ENCODE data around the gene UNC5C.

The UNC5C gene

DNA sequence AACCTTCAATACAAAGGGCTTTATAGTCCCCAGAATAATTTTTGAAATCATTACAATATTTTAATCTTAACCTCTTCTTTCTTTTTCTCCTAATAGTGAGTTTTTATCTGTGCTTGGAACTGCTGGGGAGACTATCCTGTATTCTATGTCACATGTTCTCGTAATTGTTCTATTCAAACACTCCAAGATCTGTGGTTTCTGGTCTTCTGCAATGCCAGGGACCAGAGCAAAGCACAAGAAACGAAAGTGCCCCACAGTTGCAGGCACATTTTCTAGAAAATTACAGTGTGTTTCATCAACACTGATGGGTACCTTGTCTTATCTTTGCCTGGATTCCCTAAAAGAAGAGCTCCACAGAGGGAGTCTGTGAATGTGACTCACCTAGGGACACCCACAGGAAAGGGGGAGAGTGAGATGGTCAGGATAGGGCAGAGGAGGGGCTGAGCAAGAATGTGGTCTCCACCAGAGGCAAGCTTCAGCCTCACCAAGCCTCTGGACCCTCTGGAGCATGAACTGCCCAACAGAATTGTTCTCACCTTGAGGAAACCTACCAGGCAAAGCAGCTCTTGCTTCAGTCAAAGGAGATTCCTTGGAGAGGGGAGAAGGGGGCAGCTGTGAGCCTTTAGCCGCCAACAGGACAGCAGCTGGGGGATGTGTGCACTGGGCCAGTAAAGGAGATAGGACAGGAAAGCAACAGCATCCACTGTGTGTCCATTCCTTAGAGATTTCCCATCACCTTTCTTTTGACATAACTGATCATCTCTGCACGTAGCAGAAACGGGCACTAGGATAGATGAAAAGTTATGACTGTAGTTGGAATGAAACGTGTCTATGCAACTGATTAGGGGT lies 25.9 kb downstream of the UNC5C start:
- no peak for DNase-seq

DNA sequence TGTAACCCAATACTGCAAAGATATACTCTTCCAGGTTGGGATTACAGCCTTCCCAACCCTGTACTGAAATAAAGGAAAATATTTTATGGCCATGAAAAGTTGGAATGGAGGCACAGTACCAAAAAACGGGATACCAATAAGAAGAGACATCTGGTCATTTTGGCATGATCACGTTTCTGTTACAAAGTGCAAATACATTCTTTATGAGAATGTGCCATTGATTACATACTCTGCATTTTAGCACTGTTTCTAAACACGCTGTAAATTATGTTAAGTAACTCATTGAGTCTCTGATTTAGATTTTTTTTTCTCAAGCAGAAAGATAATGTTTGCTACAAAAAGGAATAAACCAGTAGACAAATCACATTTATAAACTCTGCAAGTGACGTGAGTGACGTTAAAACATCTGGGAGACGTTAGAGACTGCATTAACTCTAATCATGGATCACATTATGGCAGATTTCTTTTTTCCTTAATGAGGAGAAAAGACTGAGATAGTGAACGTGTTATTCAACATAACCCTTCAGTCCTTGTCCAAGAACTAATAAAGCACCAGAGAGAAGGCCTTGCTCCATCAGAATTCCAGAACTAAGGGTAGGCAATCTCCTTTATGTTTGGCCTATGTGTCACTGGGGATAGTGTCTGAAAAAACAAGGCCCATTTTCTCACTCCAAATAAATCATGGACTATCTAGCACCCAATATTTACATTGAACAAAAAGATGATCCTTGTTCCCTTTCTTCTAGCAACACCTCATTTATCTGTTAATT lies 31.0 kb downstream of the UNC5C start:
- no peak for DNase-seq

DNA sequence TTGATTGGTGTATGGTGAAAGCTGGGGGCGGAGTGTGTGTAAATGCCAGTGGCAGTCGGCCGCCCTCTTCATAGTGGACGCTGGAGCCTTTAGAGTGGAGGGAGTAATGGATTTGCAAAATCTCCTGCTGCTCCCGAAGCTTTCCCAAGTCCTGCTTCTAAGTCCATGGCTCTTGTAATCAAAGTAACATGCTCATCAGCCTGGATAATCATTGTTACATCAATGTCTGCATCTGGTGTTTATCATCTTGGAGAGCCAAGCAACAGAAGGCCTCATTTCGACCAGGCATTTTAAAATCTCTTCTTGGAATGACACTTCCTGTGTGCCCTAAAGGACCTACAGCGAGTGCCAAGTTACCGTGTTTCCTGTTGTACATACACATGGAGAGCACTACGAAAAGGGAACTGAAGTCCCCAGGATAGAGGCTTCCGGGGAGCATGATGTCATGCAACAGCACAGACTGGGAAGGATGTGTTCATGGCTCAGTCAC lies 32.2 kb downstream of the UNC5C start:
- no peak for DNase-seq

DNA sequence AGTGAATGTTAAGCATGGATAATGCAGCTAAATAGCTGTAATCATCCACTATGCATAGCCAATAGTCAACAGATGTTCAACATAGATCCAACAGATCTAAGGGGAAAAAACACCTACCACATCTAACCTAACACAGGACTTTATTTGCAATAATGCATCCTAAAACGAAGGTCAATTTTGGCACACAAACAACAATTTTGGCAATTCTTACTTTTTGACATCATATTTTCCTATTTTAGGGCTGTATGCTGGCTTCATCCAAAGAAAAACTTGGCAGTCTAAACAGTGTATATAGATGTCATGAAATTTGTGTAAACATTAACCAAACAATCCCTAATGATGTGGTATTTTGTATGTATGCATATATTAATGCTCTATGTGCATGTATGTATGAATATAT lies 33.2 kb downstream of the UNC5C start:
- no peak for DNase-seq

DNA sequence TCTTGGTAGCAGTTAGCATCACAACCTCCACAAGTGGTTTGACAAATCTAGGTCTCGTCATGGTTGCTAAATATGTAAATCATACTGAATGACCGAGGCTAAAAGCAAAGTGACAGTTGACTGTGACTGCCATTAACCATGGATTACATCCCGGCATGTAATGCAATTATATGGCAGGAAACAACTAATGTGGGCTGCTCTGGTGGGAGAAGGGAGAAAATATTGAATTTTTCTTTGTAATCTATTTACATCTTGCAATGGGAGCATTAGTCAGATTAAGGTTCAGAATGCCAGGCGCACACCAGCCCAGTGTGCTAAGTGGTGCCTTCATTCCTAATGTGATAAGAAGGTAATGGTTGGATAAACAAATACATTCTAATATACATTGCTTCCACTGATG lies 35.8 kb downstream of the UNC5C start:
- no peak for DNase-seq

DNA sequence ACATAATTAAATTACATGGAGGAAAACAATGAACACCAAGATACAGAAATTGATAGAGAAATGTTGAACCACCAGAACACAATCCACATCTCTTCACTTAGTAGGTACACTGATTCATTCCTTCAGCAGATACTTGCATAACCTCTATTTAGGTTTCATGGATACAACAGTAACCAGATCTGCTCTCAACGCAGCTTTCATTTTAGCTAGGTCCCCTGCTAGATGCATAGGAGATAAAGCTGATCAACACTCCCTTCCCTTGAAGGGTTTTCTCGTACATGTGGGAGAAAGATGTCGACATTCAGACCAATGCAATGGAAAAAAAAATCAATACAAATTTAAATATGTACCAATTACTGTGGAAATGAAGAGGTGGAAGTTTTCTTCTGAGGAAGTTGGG lies 37.3 kb downstream of the UNC5C start:
- DNase-seq: no peak

DNA sequence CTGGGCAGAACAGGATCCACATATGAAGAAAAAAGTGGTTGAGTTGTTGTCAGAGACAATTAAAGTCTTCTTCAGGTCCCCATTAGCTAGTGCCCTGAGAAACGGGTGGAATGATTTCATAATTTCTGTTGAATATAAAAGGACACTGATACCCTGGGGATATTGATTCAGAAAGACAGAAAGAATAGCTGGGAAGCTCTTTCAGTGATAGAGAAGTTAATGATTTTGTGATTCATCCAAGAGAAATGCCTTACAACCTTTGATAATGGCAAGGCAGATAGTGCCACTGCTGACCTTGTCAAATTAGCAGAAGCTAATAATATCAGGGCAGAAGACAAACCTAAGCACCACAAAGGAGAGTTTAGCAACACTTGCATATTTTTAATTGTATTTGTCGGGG lies 37.9 kb downstream of the UNC5C start:
- DNase-seq: no peak

DNA sequence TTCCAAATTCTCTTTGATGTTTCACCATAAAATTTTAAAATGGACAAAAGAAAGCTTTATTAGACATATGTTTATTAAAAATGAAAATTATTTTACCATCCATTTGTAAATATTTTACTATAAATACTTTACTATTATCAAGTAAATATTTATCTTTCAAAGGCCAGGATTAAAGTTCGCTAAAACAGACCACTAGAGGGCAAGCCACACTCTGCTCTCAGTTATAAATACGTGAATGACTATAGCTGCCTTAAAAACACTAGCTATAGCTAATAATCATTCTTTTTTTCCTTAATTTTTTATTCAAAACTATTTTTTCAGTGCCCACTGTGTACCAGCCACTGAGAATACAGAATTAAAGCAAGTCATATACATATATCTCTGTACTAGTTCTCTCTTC lies 38.6 kb downstream of the UNC5C start:
- DNase-seq: no peak

DNA sequence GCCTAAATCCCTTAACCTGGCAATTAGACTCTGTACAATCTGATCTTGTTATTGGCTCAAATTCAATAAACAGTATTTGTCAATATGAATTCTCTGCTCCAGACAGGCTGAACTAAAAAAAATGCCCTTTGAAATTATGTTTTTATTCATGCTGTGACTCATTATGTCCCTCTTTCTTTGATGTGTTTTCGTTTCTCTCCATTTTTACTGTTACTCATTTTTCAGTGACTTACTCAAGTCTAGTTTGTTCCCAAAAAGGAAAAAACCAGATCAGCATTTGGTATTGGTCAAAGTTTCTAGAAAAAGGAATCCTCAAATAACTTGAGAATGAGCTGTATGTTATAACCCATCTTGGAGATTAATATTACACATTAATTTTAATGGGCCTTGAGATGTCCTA lies 40.4 kb downstream of the UNC5C start:
- DNase-seq: no peak

DNA sequence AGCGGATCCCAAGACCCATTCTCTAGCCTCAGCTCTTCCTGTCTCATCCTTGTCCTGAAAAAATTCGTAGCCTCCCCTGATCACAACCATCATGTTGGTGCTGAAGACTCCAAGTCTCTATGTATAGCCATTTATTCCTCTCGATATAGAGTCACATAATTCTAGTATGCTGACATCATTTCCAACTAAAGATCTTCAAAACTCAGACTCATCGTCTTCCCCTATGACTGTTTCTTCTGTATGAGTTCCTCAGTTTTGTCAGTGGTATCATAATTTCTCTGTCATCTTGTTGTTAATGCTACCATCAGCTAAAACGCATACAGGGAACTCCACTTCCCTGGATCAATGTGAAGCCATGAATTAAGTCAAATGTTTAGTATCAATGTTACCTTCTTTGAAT lies 41.2 kb downstream of the UNC5C start:
- no peak for DNase-seq

DNA sequence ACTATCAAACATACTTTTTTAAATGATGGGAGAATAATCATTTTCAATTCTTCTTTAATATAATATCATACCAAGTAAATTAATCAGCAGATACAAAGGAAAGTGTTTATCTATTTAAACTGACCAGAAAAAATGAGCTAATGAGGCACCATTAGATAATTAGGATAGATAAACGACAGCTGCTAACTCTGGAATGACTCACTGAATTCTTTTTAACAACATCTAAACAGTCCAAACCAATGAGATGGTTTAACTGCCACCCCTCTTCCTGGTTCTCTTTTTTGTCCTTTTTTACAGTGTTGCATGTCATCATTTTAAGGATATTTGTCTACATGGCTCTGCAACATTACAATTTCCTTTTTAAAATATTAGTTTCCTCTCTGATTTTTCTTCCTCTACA lies 41.6 kb downstream of the UNC5C start:
- no peak for DNase-seq

DNA sequence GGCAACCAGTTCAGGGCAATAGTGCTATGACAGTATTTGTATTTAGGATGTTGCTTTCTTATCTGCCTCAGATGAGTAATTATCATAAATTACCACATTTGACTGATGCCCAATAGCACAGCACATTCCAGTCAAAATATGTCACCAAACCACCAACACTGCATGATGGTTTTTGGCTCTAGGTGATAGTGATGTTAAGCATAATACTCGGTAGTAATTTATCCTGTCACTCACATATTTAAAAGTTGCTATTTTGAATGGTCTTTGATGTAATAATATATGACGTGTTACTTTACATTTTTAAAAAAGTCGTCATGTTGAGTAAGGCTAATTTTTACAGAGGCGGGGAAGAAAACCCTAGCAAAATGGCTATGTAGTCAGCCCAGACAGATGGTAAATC lies 42.5 kb downstream of the UNC5C start:
- no peak for DNase-seq

DNA sequence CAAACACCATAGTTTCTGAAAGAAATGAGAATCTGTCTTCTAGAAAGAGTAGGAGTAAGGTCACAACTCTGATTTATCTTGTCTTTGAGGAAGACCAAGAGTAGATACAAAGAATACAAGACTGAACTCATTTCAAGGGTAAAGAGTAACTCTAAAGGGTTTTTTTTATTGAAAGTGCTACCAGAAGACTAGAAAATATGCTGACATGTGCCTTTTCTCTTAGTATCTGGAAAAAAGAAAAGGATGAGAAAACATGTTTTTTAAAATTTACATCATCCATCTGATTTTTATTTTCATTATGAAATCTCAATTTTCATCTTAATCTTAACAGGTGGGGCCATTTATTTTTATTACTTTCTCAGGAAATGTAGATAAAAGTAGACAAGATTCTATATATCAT lies 43.0 kb downstream of the UNC5C start:
- DNase-seq: no peak

DNA sequence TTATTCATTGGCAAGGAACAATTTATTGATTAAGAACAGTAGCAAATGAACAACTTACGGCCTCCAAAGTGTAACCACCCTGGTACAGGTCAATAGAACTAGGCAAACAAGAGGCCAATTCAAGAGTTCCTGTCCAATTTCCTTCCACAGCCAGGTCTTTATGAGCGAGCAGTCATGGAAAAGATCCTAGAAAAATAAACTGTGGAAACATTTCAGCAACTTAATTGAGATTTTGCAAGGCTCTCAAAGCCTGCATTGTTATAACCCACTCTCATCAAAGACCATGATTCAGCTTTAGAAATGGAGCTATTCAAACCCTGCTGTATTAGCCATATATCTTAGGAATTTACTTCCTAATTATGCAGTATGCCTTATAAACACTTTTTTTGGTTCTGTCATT lies 43.6 kb downstream of the UNC5C start:
- DNase-seq: peak in 2 of 14 donors; percentile 2 to 3

DNA sequence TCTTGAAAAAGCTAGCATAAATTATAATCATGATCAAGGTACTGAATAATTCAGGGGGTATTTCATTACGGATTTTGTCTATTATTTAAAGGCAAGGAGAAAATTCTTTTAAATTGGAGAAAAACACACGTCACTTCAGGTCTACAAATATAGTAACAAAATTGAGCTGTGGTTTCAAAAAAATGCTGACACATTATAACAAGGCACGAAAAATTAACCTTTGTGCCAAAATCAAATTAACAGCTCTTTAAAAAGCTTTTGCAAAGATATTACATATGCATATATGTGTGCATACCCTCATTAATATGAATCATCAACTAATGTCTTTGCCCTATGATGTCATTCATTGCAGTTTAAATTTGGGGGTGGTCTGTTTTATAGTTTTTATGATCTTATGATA lies 44.3 kb downstream of the UNC5C start:
- no peak for DNase-seq

DNA sequence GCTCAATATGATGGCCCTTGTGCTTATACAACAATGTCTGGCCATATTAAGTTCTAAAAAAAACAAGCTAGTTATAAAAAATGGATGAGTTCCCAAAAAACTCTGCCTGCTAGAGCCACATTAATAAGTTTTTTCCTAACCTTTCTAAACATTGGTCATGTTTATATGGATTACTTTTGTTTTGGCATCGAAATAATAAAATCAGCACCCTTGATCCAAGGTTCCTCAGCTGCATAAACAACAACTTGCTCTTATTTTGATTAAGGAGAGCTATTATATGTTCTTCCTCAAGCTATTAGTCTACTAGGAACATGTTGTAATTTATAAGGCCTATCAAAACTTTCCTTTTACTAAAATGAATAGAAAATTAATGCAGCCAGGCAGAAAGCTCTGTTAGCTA lies 48.4 kb downstream of the UNC5C start:
- DNase-seq: no peak

DNA sequence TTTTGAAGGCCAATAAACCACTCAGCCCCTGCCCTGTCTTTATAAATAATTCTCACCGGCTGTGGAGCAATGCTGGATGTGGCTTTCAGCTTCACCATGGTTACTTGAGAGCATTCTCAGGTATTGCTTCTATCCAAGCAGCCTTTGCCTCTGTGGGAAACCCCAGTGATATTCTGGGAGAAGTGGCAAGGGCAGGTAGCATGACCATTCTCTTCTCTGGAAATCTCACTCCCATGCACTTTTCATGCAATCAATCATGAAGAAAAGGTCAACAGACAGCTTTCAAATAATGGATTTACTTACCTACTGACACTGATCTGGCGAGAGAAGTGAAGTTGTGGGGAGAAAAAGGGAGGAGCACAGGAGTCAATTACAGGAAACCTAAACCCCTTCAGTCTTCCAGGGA lies 49.5 kb downstream of the UNC5C start:
- no peak for DNase-seq

DNA sequence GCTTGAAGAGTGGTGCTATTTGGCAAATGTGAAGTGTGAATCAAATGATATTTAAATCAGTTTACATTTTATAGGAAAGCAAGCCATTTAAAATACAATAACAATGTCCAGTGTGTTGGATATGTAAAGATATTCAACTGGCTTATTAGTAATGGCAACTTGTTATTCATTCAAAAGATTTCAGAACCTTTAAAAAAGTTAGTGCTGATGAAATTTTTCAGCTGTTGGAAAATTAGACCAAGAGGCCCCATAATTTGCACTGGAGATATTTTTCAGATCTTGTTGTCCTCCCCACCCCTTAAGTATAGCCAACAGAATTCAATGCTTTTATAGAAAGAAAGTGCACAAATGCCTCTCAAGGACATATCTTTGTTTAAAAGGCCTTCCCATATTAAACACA lies 54.6 kb downstream of the UNC5C start:
- no peak for DNase-seq

DNA sequence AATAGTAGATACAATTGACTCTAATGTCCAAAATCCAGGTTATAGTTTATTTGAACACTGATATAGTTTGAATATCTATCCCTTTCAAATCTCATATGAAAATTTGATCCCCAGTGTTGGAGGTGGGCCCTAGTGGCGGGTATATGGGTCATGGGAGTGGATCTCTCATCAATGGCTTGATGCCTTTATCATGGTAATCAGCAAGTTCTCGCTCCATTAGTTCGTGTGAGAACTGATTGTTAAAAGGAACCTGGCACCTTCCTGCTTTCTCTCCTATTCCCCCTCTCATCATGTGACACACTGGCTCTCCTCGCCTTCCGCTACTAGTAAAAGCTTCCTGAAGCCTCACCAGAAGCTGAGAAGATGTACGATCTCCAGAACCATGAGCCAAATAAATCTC lies 70.1 kb downstream of the UNC5C start:
- no peak for DNase-seq

DNA sequence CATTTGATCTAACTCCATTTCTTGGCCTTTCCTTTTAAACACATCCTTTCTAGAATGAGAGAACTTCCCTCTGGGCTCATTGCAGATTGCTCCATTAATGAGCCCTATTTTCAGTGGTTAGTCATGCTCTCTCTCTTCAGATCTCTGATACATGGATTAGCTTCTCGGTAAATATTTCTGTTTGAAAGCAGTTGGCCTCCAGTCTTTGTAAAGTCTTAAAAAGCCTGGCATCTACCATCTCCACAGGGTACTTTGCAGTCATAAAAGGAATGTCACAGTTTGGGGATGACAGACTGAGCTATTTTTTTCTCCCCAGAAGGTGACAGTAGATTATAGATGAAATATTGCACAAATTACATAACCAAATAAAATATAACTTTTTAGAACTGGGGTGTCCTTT lies 72.7 kb downstream of the UNC5C start:
- no peak for DNase-seq

DNA sequence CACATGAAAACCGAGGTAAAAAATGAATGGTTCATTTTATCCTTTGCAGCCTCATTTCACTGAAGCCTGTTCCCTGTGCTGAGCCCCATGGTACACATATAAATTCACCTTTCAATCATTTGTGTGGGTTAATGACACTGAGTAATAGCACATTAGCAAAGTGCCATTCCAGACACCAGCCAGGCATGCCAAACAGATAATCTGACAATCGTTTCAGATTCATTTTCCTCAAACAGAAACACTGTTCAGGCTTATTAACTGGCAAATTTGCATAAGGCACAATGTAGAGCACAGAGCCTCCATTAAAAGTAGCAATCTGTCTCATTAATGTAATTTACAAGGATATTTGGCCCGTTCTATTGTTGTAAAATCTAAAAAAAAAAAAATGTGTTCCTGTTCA lies 76.2 kb downstream of the UNC5C start:
- DNase-seq: no peak

DNA sequence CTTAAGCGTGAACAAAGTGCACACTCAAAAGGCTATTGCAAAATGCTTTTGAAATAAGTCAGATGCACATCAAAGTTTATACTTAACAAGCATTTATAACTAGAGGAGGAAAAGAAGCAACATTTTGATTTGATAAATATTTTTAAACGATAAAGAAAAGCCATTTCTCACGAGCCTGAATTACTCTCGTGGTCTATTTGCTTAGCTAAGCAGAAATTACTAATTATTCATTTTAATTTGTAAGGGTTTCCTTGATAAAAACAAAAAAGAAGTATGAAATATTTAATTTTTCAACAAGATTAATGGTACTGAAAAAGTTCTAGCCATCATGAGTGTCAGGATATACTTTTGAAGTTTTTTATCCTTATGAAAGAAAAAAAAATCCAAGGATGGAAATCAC lies 78.2 kb downstream of the UNC5C start:
- DNase-seq: no peak

DNA sequence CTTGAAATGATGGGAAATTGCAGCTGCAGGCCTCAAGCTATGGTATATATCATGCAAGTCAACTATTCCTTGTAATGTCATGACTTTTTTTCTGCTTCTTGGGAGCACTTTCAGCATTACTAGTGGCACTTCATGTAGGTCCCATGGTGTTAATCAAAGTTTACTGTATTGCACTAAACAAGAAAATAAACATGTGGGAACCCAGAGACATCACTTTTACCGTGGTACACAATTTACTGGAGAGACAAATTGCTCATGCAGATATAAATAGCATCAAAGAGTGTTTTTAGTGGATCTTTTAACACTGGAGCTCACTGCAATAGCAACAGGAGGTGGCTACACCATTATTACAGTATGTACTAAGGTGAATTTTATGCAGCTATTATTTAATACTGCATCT lies 79.2 kb downstream of the UNC5C start:
- DNase-seq: no peak

DNA sequence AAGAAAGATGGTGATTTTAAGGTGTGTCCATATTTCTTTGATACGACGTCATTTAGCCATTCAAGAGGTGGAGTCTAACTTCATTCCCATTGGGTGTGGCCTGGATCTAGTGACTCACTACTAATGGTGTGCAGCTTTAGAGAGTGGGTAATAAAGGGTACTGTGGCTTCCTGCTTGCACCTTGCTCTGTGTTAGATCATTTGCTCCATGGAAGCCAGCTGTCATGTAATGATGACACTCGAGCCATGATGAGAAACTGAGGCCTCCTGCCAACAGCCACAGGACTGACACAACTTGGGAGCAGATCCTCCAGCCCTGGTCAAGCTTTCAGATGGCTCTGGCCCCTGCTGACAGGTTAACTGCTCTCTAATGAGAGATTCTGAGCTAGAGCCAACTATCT lies 82.0 kb downstream of the UNC5C start:
- no peak for DNase-seq
